Kidney tubule cell (primary cell): ENCODE measurements around the gene FTL.
"Not testable (repeated sequence)": the region's sequence is repeated elsewhere in the genome, so short reads cannot be mapped to it uniquely, and the experiment has no call there.

Source experiments
- DNase-seq: peaks from one replicate; pipeline ENCODE4 v3.0.0-alpha.2; 2018; ENCODE audit warnings: low spot score

Gene FTL

DNA sequence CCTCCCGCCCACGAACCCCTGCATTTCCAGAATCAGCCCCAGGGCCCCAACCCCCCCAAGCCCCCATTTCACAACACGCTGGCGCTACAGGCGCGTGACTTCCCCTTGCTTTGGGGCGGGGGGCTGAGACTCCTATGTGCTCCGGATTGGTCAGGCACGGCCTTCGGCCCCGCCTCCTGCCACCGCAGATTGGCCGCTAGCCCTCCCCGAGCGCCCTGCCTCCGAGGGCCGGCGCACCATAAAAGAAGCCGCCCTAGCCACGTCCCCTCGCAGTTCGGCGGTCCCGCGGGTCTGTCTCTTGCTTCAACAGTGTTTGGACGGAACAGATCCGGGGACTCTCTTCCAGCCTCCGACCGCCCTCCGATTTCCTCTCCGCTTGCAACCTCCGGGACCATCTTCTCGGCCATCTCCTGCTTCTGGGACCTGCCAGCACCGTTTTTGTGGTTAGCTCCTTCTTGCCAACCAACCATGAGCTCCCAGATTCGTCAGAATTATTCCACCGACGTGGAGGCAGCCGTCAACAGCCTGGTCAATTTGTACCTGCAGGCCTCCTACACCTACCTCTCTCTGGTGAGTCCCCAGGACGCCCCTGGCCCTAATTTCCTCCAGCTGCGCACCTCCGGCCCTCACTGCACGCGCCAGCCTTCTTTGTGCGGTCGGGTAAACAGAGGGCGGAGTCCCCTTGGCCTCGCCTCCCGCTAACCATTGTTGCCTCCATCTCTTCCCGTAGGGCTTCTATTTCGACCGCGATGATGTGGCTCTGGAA is at the start of gene FTL:
Gene FTL, plus strand, starts transcription at position 270 of the 766 bp plus-strand sequence. Its CDS starts 199 bp downstream, at position 469.
- DNase-seq: peak; percentile 96

DNA sequence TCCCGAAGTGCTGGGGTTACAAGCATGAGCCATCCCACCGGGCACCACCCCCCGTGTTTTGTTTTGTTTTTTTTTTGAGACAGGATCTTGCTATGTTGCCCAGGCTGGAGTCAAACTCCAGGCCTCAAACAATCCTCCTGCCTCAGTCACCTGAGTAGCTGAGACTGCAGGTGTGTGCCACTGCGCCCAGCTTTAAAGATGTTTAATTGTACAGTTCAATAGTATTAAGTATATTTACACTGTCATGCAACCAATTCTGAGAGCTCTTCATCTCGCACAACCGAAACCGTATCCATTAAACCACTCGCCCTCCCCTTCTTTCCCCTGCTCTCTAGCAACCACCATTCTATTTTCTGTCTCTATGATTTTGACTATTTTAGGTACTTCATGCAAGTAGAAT is 49.4 kb upstream of the FTL start:
- DNase-seq: no peak

DNA sequence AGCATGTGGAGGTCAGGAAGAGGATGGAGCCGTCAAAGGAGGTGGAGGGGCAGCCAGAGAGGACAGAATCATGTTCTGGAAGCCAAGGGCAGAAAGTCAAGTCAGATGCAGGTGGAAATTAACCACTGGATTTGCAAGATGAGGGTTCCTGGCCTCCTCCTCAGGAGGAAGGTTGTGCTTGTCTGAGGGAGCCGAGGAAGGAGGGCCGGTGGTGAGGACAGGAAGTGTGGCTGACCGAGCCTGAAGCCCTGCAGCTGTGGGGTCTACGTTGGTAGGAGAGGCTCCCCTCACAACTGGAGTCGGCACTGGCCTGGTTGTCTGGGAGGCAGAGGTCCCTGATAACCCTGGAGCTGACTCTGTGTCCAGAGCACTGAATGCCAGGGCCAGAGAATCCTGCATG is 47.0 kb upstream of the FTL start:
- no peak for DNase-seq

DNA sequence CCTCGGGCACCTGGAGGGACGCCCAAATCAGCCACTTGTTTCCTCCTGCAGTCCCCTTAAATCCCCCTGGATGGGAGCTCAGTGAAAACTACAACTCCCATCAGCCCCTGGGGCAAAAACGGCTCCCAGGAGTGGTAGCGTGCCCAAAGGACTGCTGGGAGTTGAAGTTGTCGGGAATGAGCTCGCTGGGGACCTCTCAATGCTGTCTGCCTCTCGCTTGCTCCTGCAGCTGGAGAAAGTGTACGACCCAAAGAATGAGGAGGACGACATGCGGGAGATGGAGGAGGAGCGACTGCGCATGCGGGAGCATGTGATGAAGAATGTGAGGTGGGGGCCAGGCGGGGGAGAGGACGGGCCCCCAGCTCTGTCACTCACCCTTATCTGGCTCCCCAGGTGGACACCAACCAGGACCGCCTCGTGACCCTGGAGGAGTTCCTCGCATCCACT is 46.3 kb upstream of the FTL start:
- DNase-seq: no peak

DNA sequence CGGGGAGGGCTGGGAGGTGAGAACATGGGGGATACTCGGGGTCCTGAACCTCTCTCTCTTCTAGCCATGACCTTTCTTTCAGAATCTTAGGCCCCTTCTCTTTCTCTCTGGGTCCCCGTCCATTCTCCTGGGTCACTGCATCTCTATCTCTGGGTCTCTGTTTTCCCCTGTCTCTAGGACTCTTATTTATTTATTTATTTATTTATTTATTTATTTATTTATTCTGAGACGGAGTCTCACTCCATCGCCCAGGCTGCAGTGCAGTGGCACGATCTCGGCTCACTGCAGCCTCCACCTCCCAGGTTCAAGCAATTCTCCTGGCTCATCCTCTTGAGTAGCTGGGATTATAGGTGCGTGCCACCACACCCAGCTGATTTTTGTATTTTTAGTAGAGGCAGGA is 45.8 kb upstream of the FTL start:
- not testable (repeated sequence) for DNase-seq

DNA sequence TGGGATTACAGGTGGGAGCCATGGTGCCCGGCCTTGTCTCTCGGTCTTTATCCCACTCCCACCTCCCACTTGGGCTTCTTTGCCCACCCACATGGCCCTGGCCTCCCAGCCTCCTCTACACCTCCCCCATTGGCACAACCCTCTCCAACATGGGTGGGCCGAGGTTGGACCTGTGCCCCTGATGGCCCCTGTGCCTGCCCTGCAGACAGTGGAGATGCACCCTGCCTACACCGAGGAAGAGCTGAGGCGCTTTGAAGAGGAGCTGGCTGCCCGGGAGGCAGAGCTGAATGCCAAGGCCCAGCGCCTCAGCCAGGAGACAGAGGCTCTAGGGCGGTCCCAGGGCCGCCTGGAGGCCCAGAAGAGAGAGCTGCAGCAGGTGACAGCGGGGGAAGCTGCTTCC is 44.2 kb upstream of the FTL start:
- DNase-seq: no peak

DNA sequence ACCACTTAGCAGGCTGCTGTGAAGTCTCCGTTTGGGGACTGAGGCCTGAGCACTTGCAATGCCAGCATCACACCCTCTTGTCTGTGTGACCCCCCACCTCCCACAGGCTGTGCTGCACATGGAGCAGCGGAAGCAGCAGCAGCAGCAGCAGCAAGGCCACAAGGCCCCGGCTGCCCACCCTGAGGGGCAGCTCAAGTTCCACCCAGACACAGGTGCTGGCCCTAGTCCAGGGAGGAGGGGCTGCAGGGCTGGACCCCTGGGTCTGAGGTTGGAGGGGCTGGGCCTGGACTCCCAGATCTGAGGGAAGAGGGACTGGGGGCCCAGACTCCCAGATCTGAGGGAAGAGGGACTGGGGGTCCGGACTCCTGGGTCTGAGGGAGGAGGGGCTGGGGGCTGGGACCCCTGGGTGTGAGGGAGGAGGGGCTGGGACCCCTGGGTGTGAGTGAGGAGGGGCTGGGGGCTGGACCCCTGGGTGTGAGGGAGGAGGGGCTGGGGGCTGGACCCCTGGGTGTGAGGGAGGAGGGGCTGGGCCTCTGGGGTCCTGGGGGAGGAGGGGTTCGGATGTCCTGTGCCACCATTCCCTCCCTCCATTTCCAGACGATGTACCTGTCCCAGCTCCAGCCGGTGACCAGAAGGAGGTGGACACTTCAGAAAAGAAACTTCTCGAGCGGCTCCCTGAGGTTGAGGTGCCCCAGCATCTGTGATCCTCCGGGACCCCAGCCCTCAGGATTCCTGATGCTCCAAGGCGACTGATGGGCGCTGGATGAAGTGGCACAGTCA is 43.2 kb upstream of the FTL start:
- no peak for DNase-seq

DNA sequence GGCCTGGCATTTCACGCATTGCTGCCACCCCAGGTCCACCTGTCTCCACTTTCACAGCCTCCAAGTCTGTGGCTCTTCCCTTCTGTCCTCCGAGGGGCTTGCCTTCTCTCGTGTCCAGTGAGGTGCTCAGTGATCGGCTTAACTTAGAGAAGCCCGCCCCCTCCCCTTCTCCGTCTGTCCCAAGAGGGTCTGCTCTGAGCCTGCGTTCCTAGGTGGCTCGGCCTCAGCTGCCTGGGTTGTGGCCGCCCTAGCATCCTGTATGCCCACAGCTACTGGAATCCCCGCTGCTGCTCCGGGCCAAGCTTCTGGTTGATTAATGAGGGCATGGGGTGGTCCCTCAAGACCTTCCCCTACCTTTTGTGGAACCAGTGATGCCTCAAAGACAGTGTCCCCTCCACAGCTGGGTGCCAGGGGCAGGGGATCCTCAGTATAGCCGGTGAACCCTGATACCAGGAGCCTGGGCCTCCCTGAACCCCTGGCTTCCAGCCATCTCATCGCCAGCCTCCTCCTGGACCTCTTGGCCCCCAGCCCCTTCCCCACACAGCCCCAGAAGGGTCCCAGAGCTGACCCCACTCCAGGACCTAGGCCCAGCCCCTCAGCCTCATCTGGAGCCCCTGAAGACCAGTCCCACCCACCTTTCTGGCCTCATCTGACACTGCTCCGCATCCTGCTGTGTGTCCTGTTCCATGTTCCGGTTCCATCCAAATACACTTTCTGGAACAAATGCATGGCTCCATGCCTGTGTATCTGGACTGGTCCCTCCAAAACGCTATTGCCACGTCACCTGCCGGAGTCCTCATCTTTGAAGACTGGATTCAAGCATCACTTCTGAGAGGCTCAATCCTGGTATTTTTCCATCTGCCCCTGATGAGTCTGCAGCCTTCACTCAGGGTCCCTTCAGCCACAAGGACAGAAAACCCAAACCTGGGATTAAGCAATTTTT is 42.3 kb upstream of the FTL start:
- no peak for DNase-seq

DNA sequence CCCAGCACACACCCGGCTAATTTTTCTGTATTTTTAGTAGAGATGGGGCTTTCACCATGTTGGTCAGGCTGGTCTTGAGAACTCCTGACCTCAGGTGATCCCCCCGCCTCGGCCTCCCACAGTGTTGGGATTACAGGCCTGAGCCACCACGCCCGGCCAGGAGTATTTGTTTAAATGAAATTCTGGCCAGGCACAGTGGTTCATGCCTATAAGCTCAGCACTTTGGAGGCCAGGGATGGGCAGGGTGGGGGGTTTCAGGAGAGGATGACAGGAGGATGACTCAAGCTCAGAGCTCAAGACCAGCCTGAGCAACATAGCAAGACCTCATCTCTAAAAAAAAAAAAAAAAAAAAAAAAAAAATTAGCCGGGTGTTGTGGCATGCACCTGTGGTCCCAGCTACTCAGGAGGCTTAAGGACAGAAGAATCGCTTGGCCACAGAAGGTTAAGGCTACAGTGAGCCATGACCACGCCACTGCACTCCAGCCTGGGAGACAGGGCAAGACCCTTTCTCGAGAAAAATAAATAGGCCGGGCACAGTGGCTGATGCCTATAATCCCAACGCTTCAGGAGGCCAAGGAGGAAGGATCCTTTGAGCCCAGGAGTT is 39.8 kb upstream of the FTL start:
- DNase-seq: peak; percentile 95

DNA sequence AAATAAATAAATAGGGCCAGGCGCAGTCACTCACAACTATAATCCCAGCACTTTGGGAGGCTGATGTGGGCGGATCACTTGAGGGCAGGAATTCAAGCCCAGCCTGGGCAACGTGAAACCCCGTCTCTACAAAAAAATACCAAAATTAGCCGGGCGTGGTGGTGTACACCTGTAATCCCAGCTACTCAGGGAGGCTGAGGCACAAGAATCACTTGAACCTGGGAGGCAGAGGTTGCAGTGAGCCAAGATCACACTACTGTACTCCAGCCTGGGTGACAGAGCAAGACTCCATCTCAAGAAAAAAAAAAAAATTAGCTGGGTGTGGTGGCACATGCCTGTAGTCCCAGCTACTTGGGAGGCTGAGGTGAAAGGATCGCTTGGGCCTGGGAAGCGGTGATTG is 39.2 kb upstream of the FTL start:
- DNase-seq: not testable (repeated sequence)

DNA sequence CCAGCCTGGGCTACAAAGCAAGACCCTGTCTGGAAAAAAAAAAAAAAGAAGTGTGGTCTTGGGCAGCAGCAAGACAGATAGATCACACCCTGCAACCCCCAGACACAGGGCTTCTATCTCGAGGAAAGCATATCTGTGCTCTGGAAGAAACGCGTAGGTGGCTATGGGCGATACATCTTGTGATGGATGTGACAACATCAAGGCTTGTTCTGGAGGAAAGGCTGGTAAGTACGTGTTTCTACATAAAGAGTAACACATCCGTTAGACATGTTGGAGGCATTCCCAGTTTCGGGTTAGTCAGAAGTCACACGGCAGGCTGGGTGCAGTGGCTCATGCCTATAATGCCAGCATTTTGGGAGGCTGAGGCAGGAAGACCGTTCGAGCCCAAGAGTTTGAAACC is 38.2 kb upstream of the FTL start:
- peak; percentile 98 for DNase-seq

DNA sequence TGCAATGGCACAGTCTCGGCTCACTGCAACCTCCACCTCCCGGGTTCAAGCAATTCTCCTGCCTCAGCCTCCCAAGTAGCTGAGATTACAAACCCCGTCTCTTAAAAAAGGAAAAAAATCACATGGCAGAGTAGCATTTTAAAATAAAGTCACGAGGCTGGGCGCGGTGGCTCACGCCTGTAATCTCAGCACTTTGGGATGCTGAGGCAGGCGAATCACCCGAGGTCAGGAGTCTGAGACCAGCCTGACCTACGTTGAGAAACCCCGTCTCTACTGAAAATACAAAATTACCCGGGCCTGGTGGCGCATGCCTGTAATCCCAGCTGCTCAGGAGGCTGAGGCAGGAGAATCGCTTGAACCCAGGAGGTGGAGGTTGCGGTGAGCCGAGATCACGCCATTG is 37.4 kb upstream of the FTL start:
- DNase-seq: not testable (repeated sequence)

DNA sequence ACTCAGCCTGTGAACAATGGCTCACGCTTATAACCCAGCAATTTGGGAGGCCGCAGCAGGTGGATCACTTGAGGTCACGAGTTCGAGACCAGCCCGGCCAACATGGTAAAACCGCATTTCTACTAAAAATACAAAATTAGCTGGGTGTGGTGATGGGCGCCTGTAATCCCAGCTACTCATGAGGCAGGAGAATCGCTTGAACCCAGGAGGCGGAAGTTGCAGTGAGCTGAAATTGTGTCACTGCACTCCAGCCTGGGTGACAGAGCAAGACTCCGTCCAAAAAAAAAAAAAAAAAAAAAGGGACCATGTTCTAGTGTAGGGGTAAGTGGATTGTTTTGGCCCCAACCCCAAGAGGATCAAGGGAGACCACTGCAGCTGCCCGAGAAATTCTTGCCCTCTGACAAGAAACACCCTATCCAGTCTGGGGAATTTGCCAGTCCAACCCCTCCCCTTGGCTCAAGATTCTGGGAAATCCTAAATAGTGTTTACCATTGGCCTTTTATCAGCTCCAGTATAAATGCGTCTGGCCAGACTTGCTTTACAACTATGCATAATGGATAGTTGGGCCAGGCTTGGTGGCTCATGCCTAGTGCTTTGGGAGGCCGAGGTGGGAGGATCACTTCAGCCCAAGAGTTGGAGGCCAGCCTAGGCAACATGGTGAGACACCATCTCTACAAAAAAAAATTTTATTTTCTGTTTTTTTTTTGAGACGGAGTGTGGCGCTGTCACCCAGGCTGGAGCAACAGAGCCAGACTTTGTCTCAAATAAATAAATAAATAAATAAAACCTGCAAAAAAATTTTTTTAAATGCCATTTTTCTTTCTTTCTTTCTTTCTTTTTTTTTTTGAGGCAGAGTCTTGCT is 36.7 kb upstream of the FTL start:
- DNase-seq: no peak

DNA sequence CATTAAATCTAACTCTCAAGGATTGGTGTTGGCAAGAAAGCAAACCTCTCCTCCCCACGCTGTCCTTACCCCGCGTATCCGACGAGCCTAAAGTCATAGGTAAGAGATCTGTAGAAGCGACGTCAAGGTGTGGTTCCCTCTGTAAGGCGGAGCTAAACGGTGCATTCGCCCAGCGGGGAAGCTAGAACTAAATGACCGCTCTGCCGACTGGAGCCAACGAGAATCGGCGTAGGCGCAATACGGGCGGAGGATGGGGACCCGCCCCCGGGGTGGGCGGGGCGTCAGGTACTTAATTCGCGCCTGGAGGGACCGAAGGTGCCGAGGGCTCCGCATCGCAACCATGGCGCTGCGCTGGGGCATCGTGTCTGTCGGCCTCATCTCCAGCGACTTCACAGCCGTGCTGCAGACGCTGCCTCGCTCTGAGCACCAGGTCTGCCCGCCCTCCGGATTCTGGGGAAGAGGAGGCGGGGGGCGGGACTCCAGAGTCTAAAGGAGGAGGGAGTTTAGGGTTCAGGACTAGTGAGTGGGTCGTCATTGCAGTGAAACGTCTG is 31.7 kb upstream of the FTL start, which contains the start of gene DHDH:
Gene DHDH, plus strand, starts transcription at position 318 of the 551 bp plus-strand sequence. Its CDS starts 23 bp downstream, at position 341.
- DNase-seq: peak; percentile 95

DNA sequence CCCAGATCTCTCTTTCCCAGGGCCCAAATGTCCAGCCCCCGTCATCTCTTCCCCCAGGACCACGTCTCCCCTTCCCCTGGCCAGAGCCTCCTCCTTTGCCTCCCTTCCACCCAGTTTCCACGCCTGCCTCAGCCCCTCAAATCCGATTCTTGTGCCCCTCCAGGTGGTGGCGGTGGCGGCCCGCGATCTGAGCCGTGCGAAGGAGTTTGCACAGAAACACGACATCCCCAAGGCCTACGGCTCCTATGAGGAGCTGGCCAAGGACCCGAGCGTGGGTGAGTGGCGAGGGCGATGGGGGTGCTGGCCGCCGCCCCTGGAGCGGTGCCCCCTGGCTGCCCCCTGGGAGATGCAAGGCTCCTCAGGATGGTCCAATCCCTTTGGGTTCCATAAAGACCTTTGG is 30.3 kb upstream of the FTL start:
- DNase-seq: no peak

DNA sequence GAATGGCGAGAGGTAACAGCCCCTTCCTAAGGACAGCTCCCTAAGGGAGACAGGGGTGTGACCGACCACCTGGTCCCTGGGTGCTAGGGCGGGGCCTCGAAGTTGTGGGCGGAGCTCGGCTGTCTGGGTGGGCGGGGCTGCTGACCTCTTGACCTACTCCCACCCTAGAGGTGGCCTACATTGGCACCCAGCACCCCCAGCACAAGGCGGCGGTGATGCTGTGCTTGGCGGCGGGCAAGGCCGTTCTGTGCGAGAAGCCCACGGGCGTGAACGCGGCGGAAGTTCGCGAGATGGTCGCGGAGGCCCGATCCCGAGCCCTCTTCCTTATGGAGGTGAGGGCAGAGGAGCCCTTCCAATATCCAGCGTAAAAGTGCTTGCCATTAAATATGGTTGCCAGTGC is 29.2 kb upstream of the FTL start:
- no peak for DNase-seq

DNA sequence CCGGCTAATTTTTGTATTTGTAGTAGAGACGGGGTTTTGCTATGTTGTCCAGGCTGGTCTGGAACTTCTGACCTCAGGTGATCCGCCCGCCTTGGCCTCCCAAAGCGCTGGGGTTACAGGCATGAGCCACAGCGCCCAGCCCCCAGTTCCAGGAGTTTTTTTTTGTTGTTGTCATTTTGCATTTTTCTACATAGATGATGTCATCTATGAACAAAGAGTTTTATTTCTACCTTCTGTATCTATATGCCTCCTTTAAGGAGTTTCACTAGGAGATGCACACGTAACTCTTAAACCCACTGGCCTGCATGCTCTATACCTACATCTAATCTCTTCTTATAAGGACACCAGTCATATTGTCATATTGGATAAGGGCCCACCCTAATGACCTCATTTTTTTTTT is 26.9 kb upstream of the FTL start:
- no peak for DNase-seq

DNA sequence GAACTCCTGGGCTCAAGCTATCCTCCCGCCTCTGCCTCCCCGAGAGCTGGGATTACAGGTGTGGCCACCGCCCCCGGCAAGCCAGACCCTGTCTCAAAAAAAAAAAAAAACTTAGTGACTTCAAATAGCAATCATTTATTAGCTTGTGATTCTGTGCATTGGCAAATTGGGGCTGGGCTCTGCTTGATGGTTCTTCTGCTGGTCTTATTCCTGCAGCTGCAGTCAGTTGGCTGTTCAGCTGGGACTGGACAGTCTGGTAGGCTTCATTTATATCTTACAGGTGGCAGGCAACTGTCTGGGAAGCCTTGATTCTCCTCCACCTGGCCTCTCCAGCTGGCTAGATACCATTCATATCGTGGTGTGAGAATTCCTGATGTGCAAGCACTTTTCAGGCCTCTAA is 24.2 kb upstream of the FTL start:
- no peak for DNase-seq

DNA sequence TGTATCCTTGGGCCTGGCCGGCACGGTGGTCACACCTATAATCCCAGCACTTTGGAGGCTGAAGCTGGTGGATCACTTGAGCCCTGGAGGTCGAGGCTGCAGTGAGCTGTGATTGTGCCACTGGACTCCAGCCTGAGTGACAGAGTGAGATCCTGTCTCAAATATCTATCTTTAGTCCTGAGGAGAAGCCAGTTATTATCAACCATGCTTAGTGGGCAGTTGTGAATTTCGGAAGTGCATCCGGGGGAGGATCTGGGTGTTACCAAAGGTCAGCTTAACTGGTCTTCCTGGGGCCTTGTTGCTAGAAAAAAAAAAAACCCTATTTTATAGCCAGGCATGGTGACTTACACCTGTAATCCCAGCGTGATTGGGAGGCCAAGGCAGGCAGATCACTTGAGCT is 22.0 kb upstream of the FTL start:
- no peak for DNase-seq

DNA sequence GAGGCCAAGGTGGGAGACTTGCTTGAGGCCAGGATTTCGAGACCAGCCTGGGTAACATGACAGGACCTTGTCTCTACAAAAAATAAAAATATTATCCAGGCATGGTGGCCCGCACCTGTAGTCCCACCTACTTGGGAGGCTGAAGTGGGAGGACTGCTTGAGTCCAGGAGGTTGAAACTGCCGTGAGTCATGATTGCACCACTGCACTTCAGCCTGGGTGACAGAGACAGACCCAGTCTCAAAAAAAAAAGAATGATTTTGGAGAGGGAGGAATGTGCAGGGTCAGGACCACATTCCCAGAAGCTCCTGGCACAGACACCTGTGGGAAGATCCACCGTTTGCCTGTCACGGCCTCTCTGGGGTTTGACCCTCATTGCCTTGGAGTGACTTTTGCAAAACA is 19.7 kb upstream of the FTL start:
- DNase-seq: no peak

DNA sequence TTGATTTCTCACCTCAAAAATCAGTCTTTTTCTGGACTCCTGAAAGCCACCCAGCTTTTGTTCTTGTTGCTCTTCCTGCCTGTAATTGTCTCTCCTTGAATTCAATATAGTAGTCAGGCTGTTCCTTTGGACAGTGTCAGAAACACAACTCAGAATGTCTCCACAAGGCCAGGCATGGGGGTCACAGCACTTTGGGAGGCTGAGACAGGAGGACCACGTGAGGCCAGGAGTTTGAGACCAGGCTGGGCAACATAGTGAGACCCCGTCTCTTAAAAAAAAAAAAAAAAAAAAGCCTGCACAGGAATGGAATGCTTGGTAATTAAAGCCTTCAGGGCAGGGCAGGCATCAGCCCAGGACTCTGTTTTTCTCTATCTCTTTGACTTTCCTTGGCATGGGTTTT is 19.3 kb upstream of the FTL start:
- DNase-seq: no peak
